Aorta (tissue), 5 donors: ENCODE results near the gene PRAMEF33. TPM values are rescaled to one million over a fixed set of nuclear protein-coding genes. Genes with fewer than 3 reads are reported as not detected.
"Not testable (repeated sequence)": the region's sequence is repeated elsewhere in the genome, so short reads cannot be mapped to it uniquely, and the experiment has no call there.

Source experiments
- ATAC-seq: fragments of 200-7000 bp; cut with Tn5 transposase; one replicate; pipeline ENCODE4 v1.9.1; 2022; ENCODE audit warnings: moderate library complexity; ENCODE audit not compliant: low FRiP score
- DNase-seq, 2 donors: peaks; one replicate each; pipeline ENCODE4 v3.0.0-alpha.2; 2020
- H3K27ac ChIP-seq, 2 donors: one replicate each; pipeline ENCODE4 v1.5.1; 2013; ENCODE audit warnings: low read length in 2 of 2, mild to moderate bottlenecking in 2 of 2, moderate library complexity in 2 of 2, control low read depth in 1 of 2, inconsistent platforms in 1 of 2, low read depth in 1 of 2
- H3K27me3 ChIP-seq, 2 donors: one replicate each; pipeline ENCODE4 v1.6.1; 2013; ENCODE audit warnings: control low read depth in 1 of 2, low read length in 1 of 2, mild to moderate bottlenecking in 1 of 2, moderate library complexity in 1 of 2; ENCODE audit not compliant: insufficient read depth in 2 of 2, control insufficient read depth in 1 of 2
- H3K36me3 ChIP-seq, 2 donors: one replicate each; pipeline ENCODE4 v1.6.1; 2013; ENCODE audit warnings: control low read depth in 1 of 2, low read length in 1 of 2, mild to moderate bottlenecking in 1 of 2; ENCODE audit not compliant: insufficient read depth in 2 of 2, control insufficient read depth in 1 of 2
- H3K4me1 ChIP-seq, 2 donors: one replicate each; pipeline ENCODE4 v1.6.1; 2013; ENCODE audit warnings: low read length in 2 of 2, control low read depth in 1 of 2, mild to moderate bottlenecking in 1 of 2, moderate library complexity in 1 of 2; ENCODE audit not compliant: insufficient read depth in 2 of 2, control insufficient read depth in 1 of 2
- H3K4me3 ChIP-seq, 2 donors: one replicate each; pipeline ENCODE4 v1.5.1; 2013; ENCODE audit warnings: low read length in 2 of 2, control low read depth in 1 of 2, mild to moderate bottlenecking in 1 of 2
- H3K9me3 ChIP-seq: one replicate; pipeline ENCODE4 v1.6.1; 2013; ENCODE audit warnings: mild to moderate bottlenecking, low read length; ENCODE audit not compliant: control insufficient read depth
- WGBS, 2 donors: extraction: QIAGEN DNeasy Blood & Tissue Kit; methylation state at CpG; one replicate each; pipeline ENCODE4 v1.1.7; 2013; 5-methylcytosine and 5-hydroxymethylcytosine counted together
- intact Hi-C, 2 donors: fragments of 100-400 bp; cut with DNase I; formaldehyde crosslinking; loops; one replicate each; pipeline versions ENCODE4 v1.14.2 to v1.15.0; 2022
- long read RNA-seq, 2 donors: library from polyadenylated mRNA; unstranded; transcript quantifications; one replicate each; pipeline ENCODE4 v2.0.0, GENCODE V29; 2020 to 2021
- polyA plus RNA-seq, 2 donors: library from polyadenylated mRNA; stranded (reverse); fragments of 200-250 nt; gene quantifications; one replicate each; pipeline ENCODE4 v1.2.3, GENCODE V29; 2013
- total RNA-seq, 2 donors: library from RNA; stranded (reverse); fragmentation: NEBNext Ultra II Directional; extraction: Animal tissue kit (Norgen Biotek cat#: 25700); gene quantifications; one replicate each; pipeline ENCODE4 v1.2.1, GENCODE V29; 2021
- donor health status: healthy with polysubstance abuse.
- donor health status: Bipolar disorder and iron deficiency.
- donor health status: DM: no; HTN: no; CAD: no.
- donor health status: DM: no; HTN: no; CAD: no.
- donor health status: DM: yes; HTN: yes; CAD: no.

Gene PRAMEF33, protein sequence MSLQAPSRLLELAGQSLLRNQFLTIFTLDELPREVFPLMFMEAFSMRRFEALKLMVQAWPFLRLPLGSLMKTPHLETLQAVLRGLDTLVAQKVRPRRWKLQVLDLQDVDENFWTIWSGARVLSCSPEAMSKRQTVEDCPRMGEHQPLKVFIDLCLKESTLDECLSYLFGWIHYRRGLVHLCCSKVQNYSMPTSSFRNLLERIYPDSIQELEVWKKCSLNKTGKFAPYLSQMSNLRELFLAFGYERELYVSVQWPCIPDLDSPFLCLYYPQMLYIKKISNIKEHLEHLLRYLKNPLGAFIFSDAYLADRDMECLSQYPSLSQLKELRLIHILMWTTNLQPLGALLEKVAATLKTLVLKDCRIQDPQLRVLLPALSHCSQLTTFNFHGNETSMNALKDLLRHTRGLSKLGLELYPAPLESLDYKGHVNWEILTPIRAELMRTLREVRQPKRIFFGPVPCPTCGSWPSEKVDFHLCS
- total RNA-seq (not detected), polyA plus RNA-seq (not detected)
- long read RNA-seq, donor 1: 0 reads
- long read RNA-seq, donor 2: 0 reads

DNA sequence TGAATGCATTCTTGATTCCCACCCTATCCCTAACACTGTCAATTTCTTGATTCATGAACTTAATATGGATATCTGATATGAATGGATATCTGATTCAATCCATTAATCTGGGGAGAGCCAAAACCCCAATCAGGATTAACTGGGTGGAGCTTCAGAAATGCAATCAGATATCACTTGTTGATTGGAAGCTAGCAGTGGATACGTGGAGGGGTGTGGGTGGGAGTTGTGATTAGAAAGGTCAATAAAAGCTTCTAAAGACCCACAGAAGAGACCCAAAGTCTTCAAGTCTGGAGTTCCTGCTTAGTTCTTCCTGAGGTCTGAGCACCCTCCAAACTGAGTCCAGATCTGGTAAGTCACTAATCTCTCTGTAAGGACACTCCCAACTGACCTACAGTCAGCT is at the start of gene PRAMEF33:
TSS of gene PRAMEF33 (plus strand) at position 301 of the 400 bp plus-strand sequence. CDS start 2,416 bp downstream, outside the sequence.
- ATAC-seq, DNase-seq, H3K27ac ChIP-seq, H3K36me3 ChIP-seq, intact Hi-C loops, H3K4me1 ChIP-seq, H3K4me3 ChIP-seq, H3K9me3 ChIP-seq, H3K27me3 ChIP-seq: not testable (repeated sequence)
- WGBS, 2 donors: no CpG with 5 or more reads among the region's 1 CpG

DNA sequence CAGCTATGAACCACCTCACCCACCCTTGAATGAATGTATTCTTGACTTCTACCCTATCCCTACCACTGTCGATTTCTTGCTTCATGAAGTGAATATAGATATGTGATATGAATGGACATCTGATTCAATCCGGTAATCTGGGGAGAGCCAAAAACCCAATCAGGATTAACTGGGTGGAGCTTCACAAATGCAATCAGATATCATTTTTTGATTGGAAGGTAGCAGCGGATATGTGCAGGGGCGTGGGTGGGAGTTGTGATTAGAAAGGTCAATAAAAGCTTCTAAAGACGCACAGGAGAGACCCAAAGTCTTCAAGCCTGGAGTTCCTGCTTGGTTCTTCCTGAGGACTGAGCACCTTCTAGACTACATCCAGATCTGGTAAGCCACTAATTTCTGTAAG is 49.4 kb upstream of the PRAMEF33 start, which contains the start of gene PRAMEF5:
TSS of gene PRAMEF5 (plus strand) at position 301 of the 400 bp plus-strand sequence. CDS start 5,071 bp downstream, outside the sequence.
- WGBS, 2 donors: 89 to 100% methylated on average over 1 to 2 of the region's 5 CpGs
- intact Hi-C loops, H3K4me1 ChIP-seq, ATAC-seq, H3K36me3 ChIP-seq, H3K9me3 ChIP-seq, H3K27me3 ChIP-seq, DNase-seq, H3K4me3 ChIP-seq, H3K27ac ChIP-seq: not testable (repeated sequence)

DNA sequence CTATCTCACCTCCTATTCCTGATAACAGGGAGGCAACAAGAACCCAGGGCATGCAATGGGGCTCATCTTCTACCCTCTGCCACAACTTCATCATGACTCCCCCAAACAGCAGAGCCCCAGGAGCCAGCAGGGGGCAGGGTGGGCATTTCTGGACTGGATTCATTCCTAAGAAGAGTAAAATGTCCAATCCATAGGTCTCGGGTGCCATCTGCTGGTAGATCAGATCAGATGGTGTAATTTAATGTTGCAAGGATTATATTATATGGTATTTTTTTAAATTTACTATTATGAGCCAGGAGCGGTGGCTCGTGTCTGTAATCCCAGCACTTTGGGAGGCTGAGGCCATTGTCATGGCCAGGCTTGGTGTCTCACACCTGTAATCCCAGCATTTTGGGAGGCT is 38.2 kb upstream of the PRAMEF33 start:
- H3K4me1 ChIP-seq, ATAC-seq, H3K9me3 ChIP-seq, H3K27ac ChIP-seq, H3K36me3 ChIP-seq, H3K27me3 ChIP-seq, intact Hi-C loops, H3K4me3 ChIP-seq, DNase-seq: not testable (repeated sequence)
- WGBS, 2 donors: 23 to 56% methylated on average over 2 of the region's 3 CpGs

DNA sequence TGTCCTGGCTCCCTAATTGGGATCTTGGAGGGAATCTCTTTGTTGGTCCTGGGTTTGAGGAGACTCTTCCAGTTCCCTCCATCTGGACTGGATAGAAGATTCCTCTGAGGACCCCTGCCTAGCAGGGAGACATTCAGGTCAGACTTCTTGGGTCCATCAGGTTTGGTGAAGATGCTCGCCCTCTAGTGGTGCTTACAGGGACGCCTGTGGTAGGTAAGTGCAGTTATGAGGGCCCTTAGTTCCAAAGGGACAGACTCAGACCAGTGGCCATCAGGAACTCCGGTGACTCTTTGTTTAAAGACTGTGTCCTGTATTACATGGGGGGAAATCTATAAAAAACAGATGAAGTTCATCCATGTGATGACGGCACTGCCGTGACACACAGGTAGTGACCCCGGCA is 26.3 kb upstream of the PRAMEF33 start:
- ATAC-seq, H3K27me3 ChIP-seq, DNase-seq, H3K4me1 ChIP-seq, H3K27ac ChIP-seq, H3K9me3 ChIP-seq, intact Hi-C loops, H3K36me3 ChIP-seq, H3K4me3 ChIP-seq: not testable (repeated sequence)
- WGBS, 2 donors: 38 to 45% methylated on average over 4 of the region's 6 CpGs

DNA sequence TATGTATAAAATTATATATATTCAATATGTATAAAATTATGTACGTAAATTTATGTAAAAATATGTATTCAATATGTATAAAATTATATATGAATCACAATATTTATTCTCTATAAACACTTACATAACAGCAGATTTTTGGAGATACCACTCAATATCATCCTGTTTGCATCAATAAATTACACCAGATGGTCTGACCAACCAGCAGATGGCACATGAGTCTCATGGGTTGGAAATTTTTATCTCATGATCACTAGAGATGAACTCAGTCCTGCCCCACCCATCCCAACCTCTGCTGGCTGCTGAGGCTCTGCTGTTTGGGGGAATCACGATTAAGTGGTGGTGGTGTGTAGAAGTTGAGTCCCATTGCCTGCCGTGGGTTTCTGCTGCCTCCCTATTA is 23.7 kb upstream of the PRAMEF33 start:
- DNase-seq, intact Hi-C loops, H3K27ac ChIP-seq, H3K27me3 ChIP-seq, H3K4me3 ChIP-seq, H3K9me3 ChIP-seq, H3K4me1 ChIP-seq, ATAC-seq, H3K36me3 ChIP-seq: not testable (repeated sequence)
- WGBS, 2 donors: 72 to 77% methylated on average over 3 of the region's 3 CpGs

DNA sequence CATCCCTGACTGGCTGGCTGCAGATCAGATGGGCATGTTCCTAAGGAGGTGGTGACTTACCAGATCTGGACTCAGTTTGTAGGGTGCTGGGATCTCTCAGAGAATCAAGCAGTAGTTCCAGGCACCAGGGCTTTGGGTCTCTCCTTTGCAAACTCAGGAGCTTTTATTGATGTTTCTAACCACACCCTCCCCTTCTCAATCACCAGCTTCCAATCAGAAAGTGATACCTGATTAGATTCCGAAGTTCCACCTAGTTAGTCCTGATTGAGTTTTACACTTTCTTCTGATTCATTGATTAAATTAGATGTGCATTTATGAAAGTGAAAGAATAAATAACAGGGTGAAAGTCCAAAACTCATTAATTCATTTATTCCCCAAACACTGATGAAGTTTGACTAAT is 18.3 kb upstream of the PRAMEF33 start, which contains the start of gene PRAMEF8:
TSS of gene PRAMEF8 (minus strand) at position 101 of the 400 bp plus-strand sequence. CDS start 1,046 bp downstream, outside the sequence.
- intact Hi-C loops, H3K9me3 ChIP-seq, H3K4me3 ChIP-seq, H3K27me3 ChIP-seq, H3K27ac ChIP-seq, DNase-seq, H3K36me3 ChIP-seq, ATAC-seq, H3K4me1 ChIP-seq: not testable (repeated sequence)
- WGBS, 2 donors: no CpG with 5 or more reads among the region's 1 CpG

DNA sequence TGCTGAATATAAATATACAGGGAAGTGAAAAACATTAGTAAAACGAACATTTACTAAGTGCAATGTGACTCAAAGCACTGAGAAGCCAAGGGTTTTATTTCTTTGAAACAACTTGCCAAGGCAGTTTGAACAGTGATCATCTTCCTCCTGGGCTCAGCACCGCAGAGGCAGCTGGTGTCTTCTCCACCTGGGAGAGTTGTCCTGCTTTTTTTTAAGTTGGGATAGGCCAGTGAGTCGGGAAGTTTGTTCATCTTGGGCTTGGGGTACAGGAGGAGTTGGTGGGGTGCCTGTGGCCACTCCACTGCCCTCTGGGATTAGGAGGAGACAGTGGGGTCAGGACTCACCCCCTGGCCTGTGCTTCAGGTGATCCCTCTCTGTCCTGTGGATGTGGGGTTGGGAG is 14.3 kb upstream of the PRAMEF33 start:
- DNase-seq, H3K4me1 ChIP-seq, H3K27me3 ChIP-seq, ATAC-seq, H3K4me3 ChIP-seq, H3K36me3 ChIP-seq, H3K27ac ChIP-seq, intact Hi-C loops, H3K9me3 ChIP-seq: not testable (repeated sequence)
- 30 to 68% methylated on average over 2 of the region's 3 CpGs for WGBS, 2 donors

DNA sequence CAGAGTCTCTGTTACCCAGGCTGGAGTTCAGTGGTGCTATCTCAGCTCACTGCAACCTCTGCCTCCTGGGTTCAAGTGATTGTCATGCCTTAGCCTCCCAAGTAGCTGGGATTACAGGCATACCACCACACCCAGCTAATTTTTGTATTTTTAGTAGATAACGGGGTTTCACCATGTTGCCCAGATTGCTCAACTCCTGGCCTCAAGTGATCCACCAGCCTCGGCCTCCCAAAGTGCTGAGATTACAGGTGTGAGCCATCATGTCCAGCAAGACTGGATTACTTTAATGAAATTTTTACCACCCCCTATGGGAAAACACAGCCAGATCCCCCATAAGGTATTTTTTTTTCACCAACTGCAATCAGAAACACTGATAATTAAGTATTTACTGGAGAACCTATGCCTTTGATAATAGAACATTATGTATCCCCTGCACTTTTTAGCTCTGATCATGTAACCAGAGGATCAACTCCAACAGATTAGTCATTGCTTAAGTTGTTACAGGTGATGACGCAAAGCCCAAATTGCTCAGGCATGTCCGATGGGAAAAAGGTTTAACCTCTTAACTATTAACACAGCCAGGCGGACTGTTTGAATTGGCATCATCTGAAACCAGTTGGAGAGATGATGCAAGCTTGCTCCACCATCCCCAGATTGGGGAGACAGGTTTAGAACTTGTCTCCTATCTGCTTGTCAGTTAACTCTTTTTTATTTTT is 6.0 kb upstream of the PRAMEF33 start:
- H3K27ac ChIP-seq, intact Hi-C loops, H3K4me3 ChIP-seq, H3K36me3 ChIP-seq, H3K27me3 ChIP-seq, DNase-seq, ATAC-seq, H3K9me3 ChIP-seq, H3K4me1 ChIP-seq: not testable (repeated sequence)
- 87 to 90% methylated on average over 2 of the region's 5 CpGs for WGBS, 2 donors
